ENCODE results near the gene HECTD4. TPM values are rescaled to one million over a fixed set of nuclear protein-coding genes. Genes with fewer than 3 reads are reported as not detected.

HECTD4 gene
- total and polyA plus RNA-seq, 2 of the 4 experiments (the other 2 are of a cell fraction): 12.9 to 13.0 TPM

- Histone ChIP-seq H3K4me3 (ENCODE audit: insufficient read depth, low read depth, low read length) (no peak overlapping the region), H4K20me1 (ENCODE audit: insufficient read depth, low read length) (peaks cover 65% of the 10 kb centered on the region), H2BK15ac (ENCODE audit: low read depth, low read length) (no peak overlapping the region), H3K27me3 (ENCODE audit: control insufficient read depth, insufficient read depth, low read length) (no peaks in the 10 kb centered on the region), H3K79me1 (ENCODE audit: low read depth in 1 of 2, low read length in 2 of 2) (peaks cover 11 to 55% of the 10 kb centered on the region in 2 experiments), H2BK5ac (ENCODE audit: low read depth, low read length, poor library complexity, severe bottlenecking) (no peak overlapping the region), H3K9me1 (ENCODE audit: insufficient read depth, low read length) (peaks cover 5% of the 10 kb centered on the region; the same call in 1 of the 2 replicates), H3K27ac (ENCODE audit: insufficient read depth, low read length) (no peak overlapping the region), H2AK9ac (replicated peaks; ENCODE audit: low read depth, low read length, poor library complexity) (no peak overlapping the region), H2AK5ac (ENCODE audit: low read depth, low read length) (no peak overlapping the region), H4K8ac (ENCODE audit: low read depth in 2 of 2, low read length in 2 of 2) (no peak overlapping the region), H3K23ac (ENCODE audit: low read depth, low read length) (no peak overlapping the region), H3K18ac (ENCODE audit: low read depth, low read length) (no peak overlapping the region), H4K91ac (ENCODE audit: insufficient read depth, low read depth, low read length) (no peak overlapping the region), H2BK20ac (ENCODE audit: low read depth, low read length) (no peak overlapping the region), H2AFZ (replicated peaks; ENCODE audit: low read length, poor library complexity) (no peak overlapping the region), H4K5ac (ENCODE audit: low read depth, low read length) (no peak overlapping the region), H3K4me1 (ENCODE audit: control insufficient read depth, insufficient read depth, low read length) (peaks cover 7% of the 10 kb centered on the region), H3K36me3 (ENCODE audit: control insufficient read depth, insufficient read depth, low read length) (no peaks in the 10 kb centered on the region), H2BK120ac (ENCODE audit: low read depth, low read length) (no peak overlapping the region), H3K4me2 (ENCODE audit: low read depth, low read length) (no peak overlapping the region), H3K9ac (ENCODE audit: low read depth, low read length) (no peak overlapping the region), H3K9me3 (ENCODE audit: control insufficient read depth, insufficient read depth, low read length) (no peaks in the 10 kb centered on the region), H3K14ac (replicated peaks; ENCODE audit: low read depth, low read length) (no peak overlapping the region), H3K56ac (ENCODE audit: extremely low read depth, insufficient read depth, low read length) (no peak overlapping the region), H3K4ac (ENCODE audit: low read depth, low read length) (no peak overlapping the region)
- no CpG with 5 or more reads among the region's 1 CpG for WGBS, 2 experiments (ENCODE audit: extremely low coverage in 2 of 2, insufficient read length in 1 of 2)
- ATAC-seq (ENCODE audit: low read depth): no peak
- intact Hi-C loops (cut with micrococcal nuclease): no loop called here
- no TSS peak for BruUV-seq (replicated peaks)
- no peak for TF ChIP-seq MAZ (IDR thresholded peaks at IDR 0.05; ENCODE audit: borderline replicate concordance, low read depth, low read length)
- TF ChIP-seq POLR2A (IDR thresholded peaks at IDR 0.05; ENCODE audit: low read depth, low read length): no peak
- no peak for TF ChIP-seq BHLHE40 (IDR thresholded peaks at IDR 0.05; ENCODE audit: low read depth, low read length)
- no peak for TF ChIP-seq SMC3 (IDR thresholded peaks at IDR 0.05; ENCODE audit: low read depth, low read length)
- TF ChIP-seq MAFK (IDR thresholded peaks at IDR 0.05; ENCODE audit: low read depth, low read length): no peak
- TF ChIP-seq USF2 (IDR thresholded peaks at IDR 0.05; ENCODE audit: low read depth, low read length): no peak
- TF ChIP-seq ELK1 (IDR thresholded peaks at IDR 0.05; ENCODE audit: borderline replicate concordance, low read depth, low read length): no peak
- TF ChIP-seq CHD1 (IDR thresholded peaks at IDR 0.05; ENCODE audit: low read depth, low read length): no peak
- TF ChIP-seq MXI1 (IDR thresholded peaks at IDR 0.05; ENCODE audit: borderline replicate concordance, low read depth, low read length): no peak
- TF ChIP-seq RCOR1 (IDR thresholded peaks at IDR 0.05; ENCODE audit: insufficient replicate concordance, low read length): no peak
- TF ChIP-seq RFX5 (IDR thresholded peaks at IDR 0.05; ENCODE audit: low read depth, low read length): no peak
- no peak for TF ChIP-seq CEBPB (IDR thresholded peaks at IDR 0.05; ENCODE audit: low read depth, low read length)
- no peak for TF ChIP-seq FOS (IDR thresholded peaks at IDR 0.05; ENCODE audit: low read depth, low read length)
- TF ChIP-seq NFE2L2 (IDR thresholded peaks at IDR 0.05; ENCODE audit: low read depth, low read length): no peak
- TF ChIP-seq RAD21 (IDR thresholded peaks at IDR 0.05; ENCODE audit: low read length): no peak
- TF ChIP-seq CTCF (conservative IDR thresholded peaks at IDR 0.05; ENCODE audit: low read depth, low read length): no peak
- in situ Hi-C loops (cut with MboI; ENCODE audit: low sequenced_read_pairs): no loop called here
- dilution Hi-C loops (cut with HindIII; ENCODE audit: low sequenced_read_pairs, unreplicated experiment): no loop called here
- CTCF ChIA-PET: no interaction called here
- POLR2A ChIA-PET (ENCODE audit: unreplicated experiment): no interaction called here
- DNase-seq: no peak
Observed at GRCh38 chr12:112421363-112421762, 39.1 kb upstream of the HECTD4 start.

Data from IMR-90 (cell line).